ENCODE measurements around the gene ARL15. TPM values are rescaled to one million over a fixed set of nuclear protein-coding genes. Genes with fewer than 3 reads are reported as not detected.

ARL15 gene
- total RNA-seq, 1 donor from 2014 or later: 20.3 TPM

DNA sequence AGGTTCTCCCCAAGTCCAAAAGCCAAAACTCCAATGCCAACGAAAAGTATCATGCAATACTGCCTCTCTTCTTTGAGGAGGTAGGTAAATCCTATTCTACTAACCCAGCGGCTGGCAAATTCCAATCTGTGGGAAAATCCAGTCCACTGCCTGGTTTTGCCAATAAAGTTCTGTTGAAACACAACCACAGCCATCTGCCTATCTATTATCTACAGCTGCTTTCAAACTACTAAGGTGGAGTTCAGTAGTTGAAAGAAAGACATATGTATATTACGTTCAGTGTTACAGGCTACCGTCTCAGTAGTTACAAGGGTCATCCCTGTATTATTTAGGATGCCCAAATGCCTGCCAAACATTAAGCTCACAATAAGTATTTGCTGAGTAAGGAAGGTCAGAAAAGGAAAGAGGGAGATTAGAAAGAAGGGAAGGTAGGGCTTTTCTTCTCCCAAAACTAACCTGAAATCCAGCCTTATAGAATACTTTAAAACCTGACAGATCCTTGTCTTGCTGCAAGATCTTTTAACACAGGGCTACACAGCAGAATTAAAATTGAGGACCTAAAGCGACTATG lies 16.2 kb downstream of the ARL15 start:
- ATAC-seq (ENCODE audit: poor library complexity): no peak
- intact Hi-C loops (cut with DNase I): no loop called here
- DNase-seq: no peak

DNA sequence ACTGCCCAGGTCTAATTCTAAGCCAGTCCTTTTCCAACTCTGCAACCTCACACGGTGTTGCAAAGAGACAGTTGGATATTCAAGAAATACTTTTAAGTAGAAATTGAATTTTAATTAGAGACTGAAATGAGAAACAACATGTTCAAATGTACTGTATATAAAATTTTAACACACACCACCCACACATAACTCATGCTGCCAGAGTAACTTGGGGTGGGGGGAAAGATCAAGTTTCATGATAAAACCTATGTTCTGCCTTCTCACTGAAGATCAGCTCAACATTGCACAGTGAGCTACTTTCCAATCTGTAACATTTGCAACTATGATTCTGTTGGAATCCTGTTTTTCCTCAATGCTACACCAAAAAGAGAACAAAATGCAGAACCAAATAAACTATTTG lies 17.5 kb downstream of the ARL15 start:
- DNase-seq: no peak
- intact Hi-C loops (cut with DNase I): no loop called here
- no peak for ATAC-seq (ENCODE audit: poor library complexity)

DNA sequence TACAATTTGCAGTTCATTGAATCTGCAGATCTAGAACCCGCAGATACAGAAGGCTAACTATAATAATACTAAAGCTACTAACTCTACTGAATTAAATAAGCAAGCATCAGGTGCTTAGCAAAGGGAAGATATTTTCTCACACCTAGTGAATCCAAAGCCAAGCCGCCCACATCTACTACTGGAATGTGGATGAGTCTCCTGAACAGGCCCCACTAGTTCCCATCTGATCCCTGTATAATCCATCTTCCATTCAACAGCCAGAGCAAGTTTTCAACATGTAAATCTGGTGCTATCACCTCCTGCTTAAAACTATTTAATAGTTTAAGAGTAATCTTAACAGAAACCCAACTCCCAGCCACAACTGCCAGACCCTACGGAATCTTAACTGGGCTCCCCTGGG lies 18.9 kb downstream of the ARL15 start:
- intact Hi-C loops (cut with DNase I): no loop called here
- DNase-seq: no peak
- ATAC-seq (ENCODE audit: poor library complexity): no peak

DNA sequence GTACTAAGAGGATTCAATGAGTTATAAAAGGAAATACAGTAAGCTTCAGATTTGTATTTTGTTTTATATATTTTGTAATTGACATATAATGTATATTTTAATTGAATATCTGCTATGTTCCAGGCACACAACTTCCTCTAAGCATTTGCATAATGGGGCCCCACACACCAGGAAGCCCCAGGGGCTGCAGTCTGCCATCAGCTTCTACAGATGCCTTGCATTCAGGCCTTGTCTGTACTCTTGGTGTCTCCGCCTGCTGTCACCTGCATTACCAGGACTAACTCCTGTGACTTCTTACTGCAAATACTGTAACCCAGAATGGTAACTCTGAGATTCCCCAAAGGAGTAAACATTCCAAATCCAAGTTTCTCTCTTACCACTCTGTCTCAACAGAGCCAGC lies 20.6 kb downstream of the ARL15 start:
- DNase-seq (no peak), ATAC-seq (ENCODE audit: poor library complexity) (no peak)
- intact Hi-C loops (cut with DNase I): no loop called here

DNA sequence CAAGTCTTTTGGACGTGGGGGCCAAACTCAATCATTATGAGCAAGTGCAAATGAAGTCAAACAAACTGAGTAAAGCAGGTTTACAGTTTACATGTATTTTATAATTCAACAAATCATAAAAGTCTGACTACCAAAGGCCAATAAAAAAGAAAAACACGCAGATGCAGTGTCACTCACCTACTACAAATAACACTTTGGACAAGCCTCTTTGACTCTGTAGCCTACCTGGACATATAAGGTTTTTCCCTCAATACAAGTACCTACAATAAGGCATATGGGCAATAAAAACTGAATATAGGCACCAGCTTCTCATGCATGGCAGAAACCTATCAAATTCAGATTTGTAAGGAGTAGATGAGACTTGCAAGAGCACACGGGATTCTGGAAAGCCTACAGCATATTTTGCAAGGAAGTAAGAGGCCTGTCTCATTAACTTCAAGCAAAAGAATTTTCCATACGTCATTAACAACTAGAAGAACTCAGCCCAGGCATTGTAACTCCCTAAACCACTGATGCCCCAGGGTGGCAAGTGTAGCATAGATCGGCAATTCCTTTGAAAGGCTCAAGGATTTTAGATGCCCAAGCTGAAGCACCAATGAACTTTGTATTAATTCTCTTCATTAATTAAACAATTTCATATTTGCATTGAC lies 21.7 kb downstream of the ARL15 start:
- ATAC-seq (ENCODE audit: poor library complexity): no peak
- no peak for DNase-seq
- intact Hi-C loops (cut with DNase I): no loop called here

DNA sequence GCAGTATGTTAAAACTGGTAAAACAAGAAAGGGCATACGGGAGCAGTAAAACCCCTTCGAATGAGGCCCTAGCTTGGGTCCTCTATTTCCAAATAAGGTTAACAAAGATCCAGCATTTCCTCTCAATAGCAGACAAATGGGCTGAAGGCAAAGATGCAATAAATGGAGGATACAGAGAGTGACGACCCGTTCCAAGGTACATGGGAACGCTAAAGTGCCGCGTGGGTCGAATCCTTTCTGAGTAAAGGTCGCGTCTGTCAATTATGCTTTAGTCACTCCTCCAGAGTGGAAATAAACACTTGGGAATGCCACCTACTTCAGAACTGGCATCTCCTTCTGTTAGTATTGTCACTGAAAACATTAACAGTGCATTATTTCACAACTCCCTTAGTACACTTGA lies 24.7 kb downstream of the ARL15 start:
- ATAC-seq (ENCODE audit: poor library complexity) (peak; percentile 67), DNase-seq (no peak)
- intact Hi-C loops (cut with DNase I): no loop called here

DNA sequence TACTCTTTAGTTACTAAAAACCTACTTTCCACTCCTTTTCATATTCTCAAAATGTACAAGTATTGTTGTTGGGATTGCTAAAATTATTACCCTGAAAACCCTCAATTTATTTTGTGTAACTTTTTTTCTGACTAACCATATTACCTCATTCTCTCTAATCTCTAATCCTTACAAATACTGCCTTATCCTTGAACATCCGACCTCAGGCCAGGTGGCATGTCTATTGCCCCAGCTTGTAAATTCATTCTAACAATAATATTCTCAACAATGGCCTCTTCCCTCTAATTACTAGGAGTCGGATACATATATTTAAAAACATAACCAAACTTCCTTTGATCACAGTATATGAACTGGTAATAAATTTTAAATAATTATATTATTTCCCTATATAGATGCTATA lies 25.8 kb downstream of the ARL15 start:
- no peak for DNase-seq
- intact Hi-C loops (cut with DNase I): no loop called here

DNA sequence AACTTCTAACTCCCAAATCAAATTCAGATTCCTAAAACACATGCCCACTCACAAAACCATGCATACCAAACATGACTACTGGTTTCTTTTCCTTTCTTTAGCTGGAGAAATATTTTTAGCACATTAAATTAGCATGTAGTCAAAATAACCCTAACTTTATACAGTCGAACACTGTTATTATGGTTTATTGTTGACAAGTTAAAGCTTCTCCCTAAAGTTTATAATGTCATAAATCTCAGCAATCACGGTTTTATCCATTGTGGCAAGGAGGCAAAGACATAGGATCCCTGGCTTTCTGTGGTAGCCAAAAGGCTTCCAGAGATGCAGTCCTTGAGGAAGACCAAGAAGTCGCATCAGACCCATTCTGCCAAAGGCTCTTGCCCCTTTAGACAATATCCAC lies 27.5 kb downstream of the ARL15 start:
- DNase-seq: no peak
- intact Hi-C loops (cut with DNase I): no loop called here
- ATAC-seq (ENCODE audit: poor library complexity): no peak

More for the DNA sequence above, 25.8 kb downstream of the ARL15 start:
- no peak for ATAC-seq (ENCODE audit: poor library complexity)

DNA sequence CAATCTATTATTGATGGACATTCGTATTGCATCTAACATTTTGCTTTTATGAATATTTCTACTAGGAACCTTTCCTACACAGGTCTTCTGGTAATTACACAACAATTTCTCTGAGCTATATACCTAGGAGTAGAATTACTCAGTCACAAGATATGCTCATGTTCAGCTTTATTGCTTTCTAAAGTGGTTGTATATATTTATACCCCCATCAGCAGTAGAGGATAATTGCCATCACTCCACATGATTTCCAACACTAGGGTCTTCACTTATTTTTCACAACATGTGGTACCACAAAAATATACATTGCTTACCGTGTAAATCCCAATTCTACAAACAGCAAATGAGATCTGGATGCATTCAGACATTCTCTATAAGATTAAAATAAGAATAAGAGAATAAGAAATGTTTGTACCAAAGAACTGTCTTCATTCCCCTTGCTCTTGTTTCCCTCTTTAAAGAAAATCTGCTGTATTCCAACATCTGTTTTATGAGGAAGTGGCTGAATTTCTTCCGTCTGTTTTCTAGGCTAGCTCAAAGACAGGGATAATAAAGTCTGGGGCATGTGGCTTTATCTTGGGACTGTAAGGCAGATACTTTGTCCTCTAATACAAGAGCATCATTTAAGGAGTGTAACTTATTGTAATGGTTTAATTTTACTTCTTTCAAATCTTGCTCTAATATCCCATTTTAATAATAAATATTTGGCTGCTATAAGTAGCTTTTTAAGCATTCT lies 28.2 kb downstream of the ARL15 start:
- ATAC-seq (ENCODE audit: poor library complexity) (no peak), DNase-seq (no peak)
- intact Hi-C loops (cut with DNase I): no loop called here

DNA sequence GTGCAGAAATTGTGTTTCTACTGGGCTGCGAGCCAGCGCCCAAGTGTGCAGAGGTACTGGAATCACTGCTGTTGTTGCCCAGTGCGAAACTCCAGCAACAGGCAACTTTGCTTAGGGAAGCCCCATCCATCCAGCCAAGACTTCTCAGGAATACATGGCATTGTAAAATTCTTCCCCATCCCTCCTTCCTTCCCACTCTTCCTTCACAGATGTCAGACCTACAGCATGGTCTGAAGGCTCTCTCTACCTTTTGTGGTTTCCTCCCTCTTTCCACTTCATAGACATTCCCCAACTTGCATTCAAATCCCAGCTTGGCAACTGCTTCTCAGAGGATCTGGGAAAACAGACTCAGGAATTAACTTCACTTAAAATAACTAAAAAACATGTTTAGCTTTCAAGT lies 30.4 kb downstream of the ARL15 start:
- DNase-seq: no peak
- intact Hi-C loops (cut with DNase I): no loop called here
- no peak for ATAC-seq (ENCODE audit: poor library complexity)

DNA sequence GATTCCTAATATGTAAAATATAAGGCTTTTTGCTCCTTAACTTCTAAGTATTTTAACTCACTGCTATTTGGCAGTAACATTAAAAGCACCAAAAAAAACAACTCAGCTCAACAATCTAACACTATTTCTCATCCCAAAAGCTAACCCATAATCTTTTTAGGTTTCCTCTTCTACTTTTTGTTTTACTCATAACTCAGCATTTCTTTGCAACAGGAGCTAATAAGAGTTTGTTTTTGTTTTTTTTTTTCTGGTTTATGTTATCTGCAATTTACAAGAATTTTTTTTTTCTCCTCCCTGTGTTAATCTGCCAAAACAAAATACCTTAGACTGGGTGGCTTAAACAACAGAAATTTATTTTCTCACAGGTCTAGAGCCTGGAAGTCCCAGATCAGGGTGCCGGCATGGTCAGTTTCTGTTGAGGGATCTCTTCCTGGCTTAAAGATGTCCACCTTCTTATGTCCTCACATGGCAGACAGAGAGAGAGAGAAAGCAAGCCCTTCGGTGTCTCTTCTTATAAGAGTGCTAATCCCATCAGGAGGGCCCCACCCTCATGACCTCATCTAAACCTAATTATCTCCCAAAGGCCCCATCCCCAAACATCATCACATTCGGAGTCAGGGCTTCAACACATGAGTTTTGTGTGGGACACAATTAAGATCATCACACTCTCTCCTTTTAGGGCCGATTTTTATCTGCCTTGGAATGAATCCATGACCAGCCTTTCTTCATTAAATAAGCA lies 31.2 kb downstream of the ARL15 start:
- no peak for ATAC-seq (ENCODE audit: poor library complexity)

DNA sequence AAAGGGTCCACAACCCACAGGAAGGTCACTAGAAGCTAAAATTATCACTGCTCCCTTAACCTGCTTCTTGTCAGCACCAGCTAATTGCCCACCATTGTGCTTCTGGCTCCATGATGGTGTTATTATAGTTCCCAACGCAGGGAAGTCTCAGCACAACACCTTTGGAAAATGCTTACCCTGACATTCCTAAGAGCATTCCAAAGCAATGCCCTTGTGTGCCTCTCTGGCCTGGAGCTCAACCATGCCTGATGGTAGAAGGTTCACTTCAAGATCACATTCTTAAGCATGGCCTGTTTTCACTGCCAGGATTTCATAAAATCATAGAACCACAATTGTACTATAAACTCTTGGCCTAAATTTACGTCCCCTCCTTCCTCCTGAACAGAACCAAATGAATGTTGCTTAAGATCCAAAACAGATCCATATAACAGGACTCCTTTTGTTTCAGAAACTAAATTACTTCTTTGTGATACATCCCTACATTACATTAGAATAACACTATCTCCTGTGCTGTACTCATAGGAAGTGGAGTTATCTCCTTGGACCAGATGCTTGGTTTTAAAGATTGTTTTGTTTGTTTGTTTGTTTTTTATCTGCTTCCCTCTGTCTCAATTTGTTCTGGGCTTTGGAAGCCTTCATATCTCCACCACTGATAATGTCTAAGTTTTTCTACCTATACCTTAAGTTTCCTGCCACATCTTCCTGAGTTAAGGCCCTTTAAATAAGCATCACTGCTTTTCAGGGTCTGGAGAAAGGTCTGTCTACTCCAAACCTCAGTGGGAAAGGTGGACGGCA lies 32.1 kb downstream of the ARL15 start:
- no peak for ATAC-seq (ENCODE audit: poor library complexity)
- intact Hi-C loops (cut with DNase I): no loop called here

More for the DNA sequence above, 31.2 kb downstream of the ARL15 start:
- no peak for DNase-seq
- intact Hi-C loops (cut with DNase I): no loop called here

DNA sequence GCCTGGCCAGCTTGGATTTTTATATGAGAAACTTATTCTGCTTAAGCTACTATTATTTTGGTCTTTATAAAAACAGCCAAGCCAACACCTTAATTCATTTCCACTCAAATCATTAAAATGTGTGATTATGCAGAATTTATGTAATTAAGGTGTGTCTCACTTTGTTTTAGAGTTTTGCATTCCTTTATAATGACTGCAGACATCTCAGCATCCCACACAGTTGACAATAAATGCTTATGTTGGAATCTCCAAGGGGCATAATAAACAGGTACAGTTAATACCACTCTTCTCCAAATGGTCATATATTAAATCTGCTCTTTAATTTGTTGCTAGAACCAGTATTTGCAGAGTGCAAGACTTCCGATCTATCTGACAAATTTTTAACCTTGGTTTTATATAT lies 34.3 kb downstream of the ARL15 start:
- ATAC-seq (ENCODE audit: poor library complexity): no peak

More for the DNA sequence above, 32.1 kb downstream of the ARL15 start:
- DNase-seq: no peak

DNA sequence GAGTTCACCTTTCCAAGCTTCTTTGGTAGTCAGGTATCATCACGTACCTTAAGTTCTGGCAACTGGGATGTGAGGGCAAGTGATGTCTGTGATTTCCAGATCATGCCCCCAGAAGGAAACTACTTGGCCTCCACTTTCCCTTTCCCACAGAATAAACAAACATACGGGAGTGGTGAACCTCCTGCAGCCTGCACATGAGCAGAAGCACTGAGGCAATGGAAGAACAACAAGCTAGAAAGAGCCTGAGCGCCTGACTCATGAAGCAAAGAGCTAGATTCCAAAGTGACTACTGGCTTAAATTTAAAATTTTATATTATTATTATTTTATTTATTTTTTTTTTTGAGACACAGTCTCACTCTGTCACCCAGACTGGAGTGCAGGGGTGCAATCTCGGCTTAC lies 35.0 kb downstream of the ARL15 start:
- intact Hi-C loops (cut with DNase I): no loop called here
- ATAC-seq (ENCODE audit: poor library complexity) (no peak), DNase-seq (no peak)

More for the DNA sequence above, 34.3 kb downstream of the ARL15 start:
- DNase-seq: no peak
- intact Hi-C loops (cut with DNase I): no loop called here

DNA sequence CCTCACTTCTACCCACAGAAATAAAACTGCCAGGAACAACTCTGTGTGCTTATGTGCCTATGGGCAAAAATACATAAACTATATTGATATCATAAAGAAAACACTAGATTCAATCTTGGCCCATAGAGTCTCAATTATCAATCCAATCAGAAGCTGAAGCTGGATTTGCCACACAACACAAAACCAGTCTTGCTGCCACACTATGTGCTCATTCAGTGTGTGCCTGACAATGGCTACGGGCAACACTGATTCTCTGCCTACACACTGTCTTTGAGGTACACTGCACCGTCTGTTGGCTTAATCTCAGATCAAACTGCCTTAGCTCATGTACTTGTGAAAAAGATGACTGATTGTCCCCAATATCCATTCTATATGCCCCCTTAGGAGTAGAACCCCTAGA lies 35.4 kb downstream of the ARL15 start:
- ATAC-seq (ENCODE audit: poor library complexity) (no peak), DNase-seq (no peak)
- intact Hi-C loops (cut with DNase I): no loop called here

DNA sequence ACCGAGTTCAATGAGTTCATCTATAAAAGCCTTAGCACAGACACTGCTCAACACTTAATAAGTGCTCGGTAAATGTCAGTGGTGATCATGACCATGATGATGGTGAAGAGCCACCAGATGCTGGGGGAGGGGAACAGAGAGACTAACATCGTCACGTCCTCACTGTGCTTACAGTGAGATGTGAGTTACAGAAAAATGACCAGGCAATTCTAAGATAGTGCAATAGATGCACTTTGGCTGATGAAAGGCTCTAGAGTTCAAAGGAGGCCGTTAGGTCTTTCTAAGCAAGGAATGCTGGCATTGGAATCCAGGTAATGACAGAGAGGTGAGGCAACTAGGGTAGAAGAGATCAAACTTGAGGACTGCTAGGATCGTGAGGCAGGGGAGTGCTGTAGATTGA lies 36.7 kb downstream of the ARL15 start:
- DNase-seq: no peak
- intact Hi-C loops (cut with DNase I): no loop called here
- no peak for ATAC-seq (ENCODE audit: poor library complexity)

DNA sequence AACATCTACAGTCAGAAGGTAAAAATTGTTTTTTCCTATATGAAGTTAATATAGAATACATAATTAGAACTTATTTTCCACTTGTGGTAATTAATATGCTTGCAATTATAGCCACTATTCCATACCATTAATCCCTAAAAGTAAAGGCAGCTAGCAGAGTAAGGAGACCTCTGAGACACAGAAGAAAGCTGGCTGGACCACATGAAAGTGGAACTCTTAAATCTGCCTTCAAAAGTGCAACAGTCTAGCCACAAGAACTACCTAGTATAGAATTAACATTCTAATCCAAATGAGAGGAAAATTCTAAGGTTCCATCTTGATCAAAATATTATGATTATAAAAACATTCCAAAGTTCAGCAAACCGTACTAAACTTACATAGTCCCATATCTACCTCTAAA lies 37.6 kb downstream of the ARL15 start:
- ATAC-seq (ENCODE audit: poor library complexity): no peak
- intact Hi-C loops (cut with DNase I): no loop called here
- no peak for DNase-seq

DNA sequence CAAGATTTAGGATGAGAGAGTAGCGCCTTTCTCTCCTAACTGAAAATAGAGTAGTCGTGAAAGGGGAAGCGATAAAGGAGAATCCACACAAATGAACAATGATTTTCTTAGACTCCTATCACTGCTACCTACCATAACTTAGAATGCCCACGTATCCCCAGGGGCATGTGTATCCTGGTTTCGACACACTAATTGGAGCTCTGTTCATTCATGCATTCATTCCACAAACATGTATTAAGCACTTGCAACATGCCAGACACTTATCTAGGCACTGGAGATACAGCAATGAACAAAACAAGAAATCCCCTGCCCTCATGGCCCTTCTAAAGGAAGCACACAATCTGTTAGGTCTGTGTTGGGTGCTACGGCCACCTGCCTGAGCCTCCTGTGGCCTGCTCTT lies 40.0 kb downstream of the ARL15 start:
- DNase-seq: no peak
- intact Hi-C loops (cut with DNase I): no loop called here
- no peak for ATAC-seq (ENCODE audit: poor library complexity)

DNA sequence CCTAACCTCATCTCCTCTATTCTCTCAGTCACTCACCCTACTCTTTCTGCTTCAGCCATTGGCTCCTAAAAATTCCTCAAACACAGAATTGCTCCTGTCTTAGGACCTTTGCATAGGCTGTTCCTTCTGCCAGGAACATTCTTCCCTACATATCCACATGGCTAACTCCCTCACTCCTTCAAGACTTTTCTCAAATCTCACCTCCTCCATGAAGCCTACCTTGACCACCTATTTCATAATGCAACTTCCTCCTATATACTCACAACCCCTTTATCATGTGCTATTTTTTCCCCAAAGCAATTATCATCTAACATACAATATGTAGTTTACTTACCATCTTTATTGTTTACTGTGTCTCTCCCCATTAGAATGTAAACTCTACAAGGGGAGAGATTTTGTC lies 45.8 kb downstream of the ARL15 start:
- intact Hi-C loops (cut with DNase I): no loop called here
- ATAC-seq (ENCODE audit: poor library complexity) (no peak), DNase-seq (no peak)

Data from Right ventricle myocardium superior (tissue), 1 donor.